ENCODE data around the gene TUFM.
A peak's percentile ranks its signal among the peaks of the same experiment; 100 is the strongest.
"Not testable (repeated sequence)": the region's sequence is repeated elsewhere in the genome, so short reads cannot be mapped to it uniquely, and the experiment has no call there.

Gene TUFM

GRCh38 chr16:28839004-28839639 lies 7.0 kb downstream of the TUFM start:
- no peak for DNase-seq (ENCODE audit: low read depth in 2 of 2)

- no peak for DNase-seq (ENCODE audit: low read depth in 2 of 2)
Measured at GRCh38 chr16:28838558-28838918, 7.6 kb downstream of the TUFM start.

- no peak for DNase-seq (ENCODE audit: low read depth in 2 of 2)
Measured at GRCh38 chr16:28837672-28838557, 8.2 kb downstream of the TUFM start.

- DNase-seq (ENCODE audit: low read depth in 2 of 2), result no peak
Measured at GRCh38 chr16:28836761-28837064, 9.4 kb downstream of the TUFM start.

- no peak for DNase-seq (ENCODE audit: low read depth in 2 of 2)
Measured at GRCh38 chr16:28835864-28836760, 10.0 kb downstream of the TUFM start.

- no peak for DNase-seq (ENCODE audit: low read depth in 2 of 2)
Measured at GRCh38 chr16:28834873-28835863, 11.0 kb downstream of the TUFM start.

GRCh38 chr16:28834349-28834748 lies 11.8 kb downstream of the TUFM start:
- DNase-seq (ENCODE audit: low read depth in 2 of 2), result no peak

- no peak for DNase-seq (ENCODE audit: low read depth in 2 of 2)
Measured at GRCh38 chr16:28830531-28830930, 15.6 kb downstream of the TUFM start.

- DNase-seq (ENCODE audit: low read depth in 2 of 2), result no peak
Measured at GRCh38 chr16:28829747-28830146, 16.4 kb downstream of the TUFM start.

- DNase-seq (ENCODE audit: low read depth in 2 of 2), result no peak
Measured at GRCh38 chr16:28826141-28826540, 20.0 kb downstream of the TUFM start.

GRCh38 chr16:28824717-28824973 lies 21.5 kb downstream of the TUFM start:
- DNase-seq (ENCODE audit: low read depth in 2 of 2), result no peak

- DNase-seq (ENCODE audit: low read depth in 2 of 2), result peak; percentile 94 to 98
Measured at GRCh38 chr16:28823873-28824716, 22.1 kb downstream of the TUFM start.

- no peak for DNase-seq (ENCODE audit: low read depth in 2 of 2)
Measured at GRCh38 chr16:28823291-28823872, 22.8 kb downstream of the TUFM start.

- DNase-seq (ENCODE audit: low read depth in 2 of 2), result peak; percentile 94
Measured at GRCh38 chr16:28822520-28823290, 23.4 kb downstream of the TUFM start, which contains the start of gene ATXN2L. Gene ATXN2L, plus strand, starts transcription at chr16:28822999. Its CDS starts 261 bp downstream, at chr16:28823260.

GRCh38 chr16:28821874-28822519 lies 24.2 kb downstream of the TUFM start:
- no peak for DNase-seq (ENCODE audit: low read depth in 2 of 2)

GRCh38 chr16:28820546-28820945 lies 25.6 kb downstream of the TUFM start:
- DNase-seq (ENCODE audit: low read depth in 2 of 2), result not testable (repeated sequence)

GRCh38 chr16:28820016-28820415 lies 26.1 kb downstream of the TUFM start:
- DNase-seq (ENCODE audit: low read depth in 2 of 2), result no peak

GRCh38 chr16:28807445-28808120 lies 38.6 kb downstream of the TUFM start:
- DNase-seq (ENCODE audit: low read depth in 2 of 2), result not testable (repeated sequence)

Measured in stimulated activated CD4-positive, alpha-beta T cell treated with anti-CD3 and anti-CD28 coated beads, Interleukin-4, amount 100 ng/mL, for 48 hours (primary cell).